IMR-90 (cell line): ENCODE data around the gene SELENOH. TPM values are rescaled to one million over a fixed set of nuclear protein-coding genes. Genes with fewer than 3 reads are reported as not detected.
A peak's percentile ranks its signal among the peaks of the same experiment; 100 is the strongest.

Source experiments
- ATAC-seq: fragments of 200-7000 bp; cut with Tn5 transposase; 2 replicates; pipeline ENCODE4 v1.9.1; 2020; ENCODE audit warnings: low read depth, mild to moderate bottlenecking, moderate library complexity
- BruUV-seq: library from RNA; stranded (reverse); fragments of 400-500 nt; replicated peaks from 2 replicates; lab custom pipeline; 2021; lab: Mats Ljungman, UMichigan
- CTCF ChIA-PET: fragments of 300-600 bp; formaldehyde crosslinking; extraction: SDS; loops from one replicate; lab custom pipeline; 2021; ENCODE audit warnings: antibody characterized with exemption; lab: Yijun Ruan, JAX
- POLR2A ChIA-PET: fragments of 300-600 bp; sonication (Branson Sonifier 250); formaldehyde crosslinking; loops from one replicate; lab custom pipeline; 2022; ENCODE audit warnings: antibody characterized with exemption; ENCODE audit not compliant: unreplicated experiment; lab: Charles Lee
- DNase-seq: peaks from one replicate; pipeline ENCODE4 v3.0.0; 2013
- H2AFZ ChIP-seq: replicated peaks from 2 replicates; pipeline ENCODE3; 2013; ENCODE audit warnings: low read length, mild to moderate bottlenecking; ENCODE audit not compliant: poor library complexity
- H2AK5ac ChIP-seq: 2 replicates; pipeline ENCODE4 v1.6.1; 2013; ENCODE audit warnings: low read depth, low read length, inconsistent platforms
- H2AK9ac ChIP-seq: replicated peaks from 2 replicates; pipeline ENCODE3; 2013; ENCODE audit warnings: mild to moderate bottlenecking, low read depth, low read length, moderate library complexity; ENCODE audit not compliant: poor library complexity
- H2BK120ac ChIP-seq: 2 replicates; pipeline ENCODE4 v1.6.1; 2013; ENCODE audit warnings: low read depth, low read length, inconsistent platforms
- H2BK15ac ChIP-seq: 3 replicates; pipeline ENCODE4 v1.6.1; 2013; ENCODE audit warnings: low read depth, low read length, inconsistent platforms
- H2BK20ac ChIP-seq: 2 replicates; pipeline ENCODE4 v1.6.1; 2013; ENCODE audit warnings: low read depth, mild to moderate bottlenecking, inconsistent platforms, low read length, moderate library complexity
- H2BK5ac ChIP-seq: 2 replicates; pipeline ENCODE4 v1.6.1; 2013; ENCODE audit warnings: mild to moderate bottlenecking, low read depth, low read length, inconsistent platforms; ENCODE audit not compliant: poor library complexity, severe bottlenecking
- H3K14ac ChIP-seq: replicated peaks from 2 replicates; pipeline ENCODE4 v1.6.1; 2013; ENCODE audit warnings: low read depth, low read length, inconsistent platforms
- H3K18ac ChIP-seq: 2 replicates; pipeline ENCODE4 v1.6.1; 2013; ENCODE audit warnings: low read depth, low read length, control low read depth
- H3K23ac ChIP-seq: 2 replicates; pipeline ENCODE4 v1.6.1; 2013; ENCODE audit warnings: low read depth, low read length, inconsistent platforms
- H3K27ac ChIP-seq: 2 replicates; pipeline ENCODE4 v1.5.1; 2013; ENCODE audit warnings: mild to moderate bottlenecking, control low read depth, low read length; ENCODE audit not compliant: insufficient read depth
- H3K27me3 ChIP-seq: 2 replicates; pipeline ENCODE4 v1.6.1; 2013; ENCODE audit warnings: low read length; ENCODE audit not compliant: control insufficient read depth, insufficient read depth
- H3K36me3 ChIP-seq: 2 replicates; pipeline ENCODE4 v1.6.1; 2013; ENCODE audit warnings: low read length, mixed read lengths; ENCODE audit not compliant: control insufficient read depth, insufficient read depth
- H3K4ac ChIP-seq: 2 replicates; pipeline ENCODE4 v1.6.1; 2013; ENCODE audit warnings: low read depth, low read length, inconsistent platforms
- H3K4me1 ChIP-seq: 2 replicates; pipeline ENCODE4 v1.6.1; 2013; ENCODE audit warnings: low read length, mixed read lengths; ENCODE audit not compliant: control insufficient read depth, insufficient read depth
- H3K4me2 ChIP-seq: 2 replicates; pipeline ENCODE4 v1.6.1; 2013; ENCODE audit warnings: low read depth, mild to moderate bottlenecking, control low read depth, low read length, moderate library complexity
- H3K4me3 ChIP-seq: 2 replicates; pipeline ENCODE4 v1.5.1; 2013; ENCODE audit warnings: low read depth, mild to moderate bottlenecking, control low read depth, low read length, moderate library complexity; ENCODE audit not compliant: insufficient read depth
- H3K56ac ChIP-seq: 2 replicates; pipeline ENCODE4 v1.6.1; 2013; ENCODE audit warnings: low read length, inconsistent platforms; ENCODE audit not compliant: insufficient read depth; ENCODE audit errors: extremely low read depth
- H3K79me1 ChIP-seq, 2 experiments: 2 replicates each; pipeline ENCODE4 v1.6.1; 2013; ENCODE audit warnings: low read length in 2 of 2, inconsistent platforms in 1 of 2, low read depth in 1 of 2
- H3K9ac ChIP-seq: 2 replicates; pipeline ENCODE4 v1.6.1; 2013; ENCODE audit warnings: low read depth, low read length, control low read depth
- H3K9me1 ChIP-seq: 2 replicates; pipeline ENCODE4 v1.6.1; 2013; ENCODE audit warnings: low read length, inconsistent platforms; ENCODE audit not compliant: insufficient read depth
- H3K9me3 ChIP-seq: 2 replicates; pipeline ENCODE4 v1.6.1; 2013; ENCODE audit warnings: low read length; ENCODE audit not compliant: control insufficient read depth, insufficient read depth
- H4K20me1 ChIP-seq: 2 replicates; pipeline ENCODE4 v1.6.1; 2013; ENCODE audit warnings: low read length, inconsistent platforms; ENCODE audit not compliant: insufficient read depth
- H4K5ac ChIP-seq: 2 replicates; pipeline ENCODE4 v1.6.1; 2013; ENCODE audit warnings: mild to moderate bottlenecking, low read depth, low read length, control low read depth
- H4K8ac ChIP-seq, 2 experiments: 2 replicates each; pipeline ENCODE4 v1.6.1; 2013; ENCODE audit warnings: low read depth in 2 of 2, low read length in 2 of 2, control low read depth in 1 of 2, inconsistent platforms in 1 of 2
- H4K91ac ChIP-seq: 2 replicates; pipeline ENCODE4 v1.6.1; 2013; ENCODE audit warnings: low read depth, low read length, inconsistent platforms; ENCODE audit not compliant: insufficient read depth
- CEBPB ChIP-seq: IDR thresholded peaks from 2 replicates; pipeline ENCODE4 v1.6.1; 2012; ENCODE audit warnings: low read depth, low read length, improper control_type of control experiment
- CTCF ChIP-seq: conservative IDR thresholded peaks from 2 replicates; pipeline ENCODE4 v1.5.1; 2012; ENCODE audit warnings: mild to moderate bottlenecking, low read depth, low read length, improper control_type of control experiment
- FOS ChIP-seq: fragments of 150-350 bp; IDR thresholded peaks from 2 replicates; pipeline ENCODE4 v1.6.1; 2016; ENCODE audit warnings: low read depth, low read length
- MXI1 ChIP-seq: IDR thresholded peaks from 2 replicates; pipeline ENCODE4 v1.6.1; 2012; ENCODE audit warnings: low read depth, mild to moderate bottlenecking, low read length, moderate library complexity, borderline replicate concordance
- NFE2L2 ChIP-seq: fragments of 150-350 bp; IDR thresholded peaks from 2 replicates; pipeline ENCODE4 v1.6.1; 2016; ENCODE audit warnings: low read depth, mild to moderate bottlenecking, low read length
- RAD21 ChIP-seq: IDR thresholded peaks from 2 replicates; pipeline ENCODE4 v1.6.1; 2012; ENCODE audit warnings: low read length, improper control_type of control experiment
- RCOR1 ChIP-seq: IDR thresholded peaks from 2 replicates; pipeline ENCODE4 v1.6.1; 2012; ENCODE audit warnings: mild to moderate bottlenecking, low read length, improper control_type of control experiment; ENCODE audit not compliant: insufficient replicate concordance
- SMC3 ChIP-seq: fragments of 150-350 bp; IDR thresholded peaks from 2 replicates; pipeline ENCODE4 v1.6.1; 2016; ENCODE audit warnings: low read depth, mild to moderate bottlenecking, antibody characterized with exemption, low read length, moderate library complexity
- WGBS, 2 experiments: methylation state at CpG; one replicate each; pipeline versions ENCODE4 v1.1.5 to v1.1.7; 2013; ENCODE audit warnings: missing lambda C conversion rate in 2 of 2; ENCODE audit not compliant: insufficient read length in 1 of 2; ENCODE audit errors: extremely low coverage in 2 of 2; 5-methylcytosine and 5-hydroxymethylcytosine counted together
- dilution Hi-C: fragments of 300-500 bp; cut with HindIII; formaldehyde crosslinking; loops from one replicate; pipeline ENCODE4 v1.14.3; 2018; ENCODE audit warnings: low sequenced_read_pairs; ENCODE audit not compliant: unreplicated experiment
- in situ Hi-C: fragments of 300-500 bp; cut with MboI; formaldehyde crosslinking; loops from 3 replicates; pipeline ENCODE4 v1.14.3; 2019; ENCODE audit warnings: low sequenced_read_pairs, inconsistent platforms, mixed read lengths
- intact Hi-C: fragments of 100-400 bp; cut with micrococcal nuclease; formaldehyde crosslinking; loops from 2 replicates; pipeline ENCODE4 v1.10.0; 2022
- polyA plus RNA-seq, 3 experiments: library from polyadenylated mRNA; depleted of rRNA; stranded (reverse); fragments of >200 nt; gene quantifications; 2 replicates each; pipeline ENCODE4 v1.2.3, GENCODE V29; 2012; ENCODE audit warnings: low replicate concordance in 1 of 3
- total RNA-seq: library from RNA; depleted of rRNA; stranded (reverse); fragments of >200 nt; gene quantifications from 2 replicates; pipeline ENCODE4 v1.2.3, GENCODE V29; 2012

SELENOH gene
- total and polyA plus RNA-seq, 2 of the 4 experiments (the other 2 are of a cell fraction) = 40.3 to 107 TPM

- TF ChIP-seq NFE2L2 (no peak), RCOR1 (no peak), MXI1 (no peak), RAD21 (no peak)
Measured at GRCh38 chr11:57779276-57779675, 38.0 kb downstream of the SELENOH start (continued).

GRCh38 chr11:57781529-57781943 lies 40.2 kb downstream of the SELENOH start:
- peak; percentile 33 for DNase-seq
- 100% methylated on average over 1 of the region's 3 CpGs; no CpG with 5 or more reads in 1 of the 2 experiments for WGBS, 2 experiments

More at GRCh38 chr11:57781529-57781943, 40.2 kb downstream of the SELENOH start:
- no peak overlapping the region for H3K14ac ChIP-seq
- H2AK9ac ChIP-seq = no peak overlapping the region
- dilution Hi-C loops = no loop called here
- no peak overlapping the region for H4K5ac ChIP-seq
- no peak overlapping the region for H3K9ac ChIP-seq
- no peak overlapping the region for H2AFZ ChIP-seq
- no peak overlapping the region for H3K18ac ChIP-seq
- no peak overlapping the region for H3K4me3 ChIP-seq
- no peak overlapping the region for H2BK20ac ChIP-seq
- peaks cover 17% of the 10 kb centered on the region for H3K4me1 ChIP-seq
- BruUV-seq = no TSS peak
- H4K20me1 ChIP-seq = peaks cover 97% of the 10 kb centered on the region
- in situ Hi-C loops = no loop called here
- H2BK15ac ChIP-seq = no peak overlapping the region
- no peaks in the 10 kb centered on the region for H3K27me3 ChIP-seq
- no peak for TF ChIP-seq RCOR1
- no peak for TF ChIP-seq NFE2L2
- no peak for TF ChIP-seq SMC3
- no peak for TF ChIP-seq FOS
- no peak for TF ChIP-seq CEBPB
- no peak for TF ChIP-seq RAD21
- TF ChIP-seq CTCF = no peak
- ATAC-seq = no peak
- CTCF ChIA-PET = no interaction called here
- no peak overlapping the region for H2AK5ac ChIP-seq
- no peak overlapping the region for H4K8ac ChIP-seq
- intact Hi-C loops = no loop called here
- no peaks in the 10 kb centered on the region for H3K9me3 ChIP-seq
- H3K27ac ChIP-seq = no peak overlapping the region
- peak overlapping the region; percentile 9 for H2BK5ac ChIP-seq
- H3K56ac ChIP-seq = no peak overlapping the region
- H3K4ac ChIP-seq = no peak overlapping the region
- H4K91ac ChIP-seq = no peak overlapping the region
- 0 out of 2 replicates have a peak, but pooled peaks cover 11% of the 10 kb centered on the region for H3K9me1 ChIP-seq
- H2BK120ac ChIP-seq = no peak overlapping the region
- peaks cover 8% of the 10 kb centered on the region for H3K36me3 ChIP-seq
- POLR2A ChIA-PET = no interaction called here
- peaks cover 10 to 73% of the 10 kb centered on the region in 2 experiments; a peak in 3 of 4 replicates for H3K79me1 ChIP-seq
- H3K4me2 ChIP-seq = no peak overlapping the region
- H3K23ac ChIP-seq = no peak overlapping the region
